SK-N-SH (cell line): ENCODE results near the gene DGKD. TPM values are rescaled to one million over a fixed set of nuclear protein-coding genes. Genes with fewer than 3 reads are reported as not detected.

Experiments used
- CTCF ChIA-PET: fragments of 300-600, 350-600 bp; formaldehyde crosslinking; extraction: SDS; loops from one replicate; lab custom pipeline; 2021; lab: Yijun Ruan, JAX
- POLR2A ChIA-PET: fragments of 350-600 bp; sonication (Branson Sonifier 250); formaldehyde crosslinking; extraction: SDS; loops from one replicate; lab custom pipeline; 2020; ENCODE audit warnings: antibody characterized with exemption, inconsistent platforms; lab: Yijun Ruan, JAX
- DNase-seq: peaks from one replicate; pipeline ENCODE4 v3.0.0; 2012
- H2AFZ ChIP-seq: fragments of 200-600 bp; sonication (generic); 2 replicates; pipeline ENCODE4 v1.8.1; 2016; ENCODE audit warnings: antibody characterized with exemption, mild to moderate bottlenecking, low read depth
- H3F3A ChIP-seq: fragments of 200-600 bp; sonication (generic); replicated peaks from 2 replicates; pipeline ENCODE3; 2016; ENCODE audit warnings: antibody characterized with exemption, mild to moderate bottlenecking; ENCODE audit not compliant: insufficient read depth
- H3K27ac ChIP-seq, 2 experiments: fragments of 200-500 bp in 1 of 2; fragments of 200-600 bp in 1 of 2; sonication (Bioruptor generic) in 1 of 2; sonication (generic), shearing (Covaris generic) in 1 of 2; 2 replicates each; pipeline versions ENCODE4 v1.5.1 to v1.6.1; 2014 to 2016; ENCODE audit warnings: low read depth in 2 of 2, inconsistent platforms in 1 of 2, low read length in 1 of 2, mild to moderate bottlenecking in 1 of 2, mixed read lengths in 1 of 2
- H3K27me3 ChIP-seq: fragments of 200-600 bp; sonication (generic), shearing (Covaris generic); 2 replicates; pipeline ENCODE4 v1.6.1; 2016; ENCODE audit warnings: mixed run types; ENCODE audit not compliant: insufficient read depth
- H3K36me3 ChIP-seq, 2 experiments: fragments of 200-500 bp in 1 of 2; fragments of 200-600 bp in 1 of 2; sonication (Bioruptor generic) in 1 of 2; sonication (generic) in 1 of 2; replicated peaks in 1 of 2; 2 replicates each; pipeline versions ENCODE3 to v1.5.1; 2014 to 2016; ENCODE audit warnings: low read length in 1 of 2, mild to moderate bottlenecking in 1 of 2; ENCODE audit not compliant: insufficient read depth in 2 of 2, control insufficient read depth in 1 of 2
- H3K4me1 ChIP-seq, 2 experiments: fragments of 200-500 bp in 1 of 2; fragments of 200-600 bp in 1 of 2; sonication (Bioruptor generic) in 1 of 2; sonication (generic), shearing (Covaris generic) in 1 of 2; 2 replicates each; pipeline versions ENCODE4 v1.5.1 to v1.6.1; 2014 to 2016; ENCODE audit warnings: low read depth in 1 of 2, low read length in 1 of 2, mixed run types in 1 of 2; ENCODE audit not compliant: insufficient read depth in 2 of 2, control insufficient read depth in 1 of 2
- H3K4me2 ChIP-seq: fragments of 200-600 bp; sonication (generic), shearing (Covaris generic); 2 replicates; pipeline ENCODE4 v1.6.1; 2017; ENCODE audit warnings: mixed run types
- H3K4me3 ChIP-seq, 2 experiments: fragments of 200-500 bp in 1 of 2; fragments of 200-600 bp in 1 of 2; sonication (Bioruptor generic) in 1 of 2; sonication (generic), shearing (Covaris generic) in 1 of 2; 2 replicates each; pipeline versions ENCODE4 v1.5.1 to v1.8.1; 2014 to 2016; ENCODE audit warnings: low read depth in 2 of 2, inconsistent platforms in 1 of 2, low read length in 1 of 2, mild to moderate bottlenecking in 1 of 2, mixed read lengths in 1 of 2, moderate library complexity in 1 of 2
- H3K79me2 ChIP-seq: fragments of 200-600 bp; sonication (generic); 2 replicates; pipeline ENCODE4 v1.8.1; 2017; ENCODE audit warnings: mild to moderate bottlenecking; ENCODE audit not compliant: insufficient read depth
- H3K9ac ChIP-seq: fragments of 200-600 bp; sonication (generic); 2 replicates; pipeline ENCODE4 v1.6.1; 2017; ENCODE audit warnings: mixed run types
- H3K9me2 ChIP-seq: fragments of 200-600 bp; sonication (generic); 2 replicates; pipeline ENCODE4 v1.6.1; 2017; ENCODE audit warnings: mixed run types
- H3K9me3 ChIP-seq: fragments of 200-600 bp; sonication (generic); 2 replicates; pipeline ENCODE4 v1.6.1; 2017; ENCODE audit warnings: mixed run types, mild to moderate bottlenecking, moderate library complexity
- H4K20me1 ChIP-seq: fragments of 200-600 bp; sonication (generic); 2 replicates; pipeline ENCODE4 v1.6.1; 2017; ENCODE audit warnings: mild to moderate bottlenecking, mixed run types; ENCODE audit not compliant: insufficient read depth
- CTCF ChIP-seq: fragments of 200-600 bp; sonication (generic); IDR thresholded peaks from 2 replicates; pipeline ENCODE4 v1.6.1; 2017; ENCODE audit warnings: antibody characterized with exemption, mild to moderate bottlenecking, moderate library complexity
- EZH2phosphoT487 ChIP-seq: fragments of 200-600 bp; sonication (generic); IDR thresholded peaks from 2 replicates; pipeline ENCODE4 v1.6.1; 2017; ENCODE audit warnings: low read depth, mixed run types, mild to moderate bottlenecking, antibody characterized with exemption, moderate library complexity, borderline replicate concordance
- FOSL2 ChIP-seq: IDR thresholded peaks from 2 replicates; pipeline ENCODE4 v1.4.0; 2012; ENCODE audit warnings: low read depth, mild to moderate bottlenecking, moderate library complexity, borderline replicate concordance
- FOXM1 ChIP-seq: IDR thresholded peaks from 2 replicates; pipeline ENCODE4 v1.4.0; 2012; ENCODE audit warnings: low read depth, mild to moderate bottlenecking
- IRF3 ChIP-seq: fragments of 150-350 bp; IDR thresholded peaks from 2 replicates; pipeline ENCODE4 v1.6.1; 2016; ENCODE audit warnings: mild to moderate bottlenecking, low read depth, low read length
- JUND ChIP-seq: IDR thresholded peaks from 2 replicates; pipeline ENCODE4 v1.4.0; 2012
- MXI1 ChIP-seq: IDR thresholded peaks from 2 replicates; pipeline ENCODE4 v1.6.1; 2012; ENCODE audit warnings: mild to moderate bottlenecking, low read depth, low read length, improper control_type of control experiment
- NFIC ChIP-seq: IDR thresholded peaks from 2 replicates; pipeline ENCODE4 v1.4.0; 2012; ENCODE audit warnings: borderline replicate concordance
- NRF1 ChIP-seq: IDR thresholded peaks from 2 replicates; pipeline ENCODE4 v1.6.1; 2012; ENCODE audit warnings: low read depth, mild to moderate bottlenecking, low read length
- RFX5 ChIP-seq: IDR thresholded peaks from 2 replicates; pipeline ENCODE4 v1.6.1; 2012; ENCODE audit warnings: mild to moderate bottlenecking, improper control_type of control experiment, low read length
- RXRA ChIP-seq: IDR thresholded peaks from 2 replicates; pipeline ENCODE4 v1.4.0; 2012; ENCODE audit warnings: low read depth, mild to moderate bottlenecking, borderline replicate concordance
- TAF1 ChIP-seq: IDR thresholded peaks from 2 replicates; pipeline ENCODE4 v1.6.1; 2012; ENCODE audit warnings: low read depth, mild to moderate bottlenecking, low read length, moderate library complexity, borderline replicate concordance
- TCF12 ChIP-seq: IDR thresholded peaks from 2 replicates; pipeline ENCODE4 v1.4.0; 2012
- TEAD4 ChIP-seq: IDR thresholded peaks from 2 replicates; pipeline ENCODE4 v1.4.0; 2012; ENCODE audit warnings: mild to moderate bottlenecking, borderline replicate concordance; ENCODE audit not compliant: insufficient read depth
- WGBS: methylation state at CpG from one replicate; pipeline ENCODE4 v1.1.6; 2017; ENCODE audit warnings: low lambda C conversion rate; 5-methylcytosine and 5-hydroxymethylcytosine counted together
- polyA plus RNA-seq, 3 experiments: library from polyadenylated mRNA; depleted of rRNA; stranded (reverse); fragments of >200 nt; gene quantifications; 2 replicates each; pipeline ENCODE4 v1.2.3, GENCODE V29; 2012
- TF ChIP-seq, protein P1 (sequence below): IDR thresholded peaks from 2 replicates; pipeline ENCODE4 v1.6.1; 2012; ENCODE audit warnings: mild to moderate bottlenecking, low read depth, low read length, moderate library complexity
- TF ChIP-seq, protein P2 (sequence below): IDR thresholded peaks from 2 replicates; pipeline ENCODE4 v1.4.0; 2012; ENCODE audit warnings: low read depth, borderline replicate concordance

Gene DGKD
- polyA plus RNA-seq, 1 of the 3 experiments (the other 2 are of a cell fraction), result 21.7 TPM

- Histone ChIP-seq H3K4me1 (no peaks in the 10 kb centered on the region; a peak in 1 of 4 replicates), H3K9ac (no peak overlapping the region), H3K27me3 (no peaks in the 10 kb centered on the region), H3K9me2 (no peaks in the 10 kb centered on the region), H3K4me3 (no peak overlapping the region), H4K20me1 (no peaks in the 10 kb centered on the region), H3K36me3 (peaks cover 29 to 52% of the 10 kb centered on the region in 2 experiments), H2AFZ (no peak overlapping the region), H3K27ac (no peak overlapping the region), H3K9me3 (no peaks in the 10 kb centered on the region), H3K4me2 (no peak overlapping the region), H3F3A (no peaks in the 10 kb centered on the region), H3K79me2 (no peaks in the 10 kb centered on the region)
- WGBS, result 95% methylated on average over 24 of the region's 27 CpGs
- ChIA-PET POLR2A (no interaction called here), CTCF (interaction anchor here (1.1 kb wide), 1 partner anchor 232 kb away, joined by 3 read pairs; no protein-coding TSS in a partner anchor)
- no peak for DNase-seq
- no peak for TF ChIP-seq NFIC
- TF ChIP-seq IRF3, result no peak
- TF ChIP-seq FOXM1, result no peak
- no peak for TF ChIP-seq TEAD4
- TF ChIP-seq, protein P1, sequence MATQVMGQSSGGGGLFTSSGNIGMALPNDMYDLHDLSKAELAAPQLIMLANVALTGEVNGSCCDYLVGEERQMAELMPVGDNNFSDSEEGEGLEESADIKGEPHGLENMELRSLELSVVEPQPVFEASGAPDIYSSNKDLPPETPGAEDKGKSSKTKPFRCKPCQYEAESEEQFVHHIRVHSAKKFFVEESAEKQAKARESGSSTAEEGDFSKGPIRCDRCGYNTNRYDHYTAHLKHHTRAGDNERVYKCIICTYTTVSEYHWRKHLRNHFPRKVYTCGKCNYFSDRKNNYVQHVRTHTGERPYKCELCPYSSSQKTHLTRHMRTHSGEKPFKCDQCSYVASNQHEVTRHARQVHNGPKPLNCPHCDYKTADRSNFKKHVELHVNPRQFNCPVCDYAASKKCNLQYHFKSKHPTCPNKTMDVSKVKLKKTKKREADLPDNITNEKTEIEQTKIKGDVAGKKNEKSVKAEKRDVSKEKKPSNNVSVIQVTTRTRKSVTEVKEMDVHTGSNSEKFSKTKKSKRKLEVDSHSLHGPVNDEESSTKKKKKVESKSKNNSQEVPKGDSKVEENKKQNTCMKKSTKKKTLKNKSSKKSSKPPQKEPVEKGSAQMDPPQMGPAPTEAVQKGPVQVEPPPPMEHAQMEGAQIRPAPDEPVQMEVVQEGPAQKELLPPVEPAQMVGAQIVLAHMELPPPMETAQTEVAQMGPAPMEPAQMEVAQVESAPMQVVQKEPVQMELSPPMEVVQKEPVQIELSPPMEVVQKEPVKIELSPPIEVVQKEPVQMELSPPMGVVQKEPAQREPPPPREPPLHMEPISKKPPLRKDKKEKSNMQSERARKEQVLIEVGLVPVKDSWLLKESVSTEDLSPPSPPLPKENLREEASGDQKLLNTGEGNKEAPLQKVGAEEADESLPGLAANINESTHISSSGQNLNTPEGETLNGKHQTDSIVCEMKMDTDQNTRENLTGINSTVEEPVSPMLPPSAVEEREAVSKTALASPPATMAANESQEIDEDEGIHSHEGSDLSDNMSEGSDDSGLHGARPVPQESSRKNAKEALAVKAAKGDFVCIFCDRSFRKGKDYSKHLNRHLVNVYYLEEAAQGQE, result no peak
- no peak for TF ChIP-seq CTCF
- no peak for TF ChIP-seq TCF12
- no peak for TF ChIP-seq JUND
- TF ChIP-seq NRF1, result no peak
- TF ChIP-seq EZH2phosphoT487, result no peak
- no peak for TF ChIP-seq RXRA
- TF ChIP-seq MXI1, result no peak
- TF ChIP-seq, protein P2, sequence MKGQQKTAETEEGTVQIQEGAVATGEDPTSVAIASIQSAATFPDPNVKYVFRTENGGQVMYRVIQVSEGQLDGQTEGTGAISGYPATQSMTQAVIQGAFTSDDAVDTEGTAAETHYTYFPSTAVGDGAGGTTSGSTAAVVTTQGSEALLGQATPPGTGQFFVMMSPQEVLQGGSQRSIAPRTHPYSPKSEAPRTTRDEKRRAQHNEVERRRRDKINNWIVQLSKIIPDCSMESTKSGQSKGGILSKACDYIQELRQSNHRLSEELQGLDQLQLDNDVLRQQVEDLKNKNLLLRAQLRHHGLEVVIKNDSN, result no peak
- TF ChIP-seq TAF1, result no peak
- no peak for TF ChIP-seq RFX5
- no peak for TF ChIP-seq FOSL2
These were observed 125.6 kb downstream of the DGKD start for GRCh38 chr2:233479616-233480489.
